Fibroblast of the aortic adventitia (primary cell): ENCODE data around the gene APOBEC3G. TPM values are rescaled to one million over a fixed set of nuclear protein-coding genes. Genes with fewer than 3 reads are reported as not detected.

Source experiments
- DNase-seq: peaks from one replicate; pipeline ENCODE4 v3.0.0-alpha.2; 2010; ENCODE audit warnings: low read depth
- H3K4me3 ChIP-seq: 2 replicates; pipeline ENCODE4 v1.5.1; 2011; ENCODE audit warnings: low read depth, mild to moderate bottlenecking, control low read depth, low read length, moderate library complexity
- CTCF ChIP-seq: IDR thresholded peaks from 2 replicates; pipeline ENCODE4 v1.5.1; 2011; ENCODE audit warnings: mild to moderate bottlenecking, low read length, control low read depth, inconsistent platforms; ENCODE audit not compliant: insufficient read depth
- total RNA-seq: library from RNA; depleted of rRNA; stranded (reverse); fragments of >200 nt; gene quantifications from 2 replicates; pipeline ENCODE4 v1.2.3, GENCODE V29; 2012; ENCODE audit warnings: low replicate concordance

The APOBEC3G gene
- total RNA-seq, 1 donor: 7.4 TPM

DNA sequence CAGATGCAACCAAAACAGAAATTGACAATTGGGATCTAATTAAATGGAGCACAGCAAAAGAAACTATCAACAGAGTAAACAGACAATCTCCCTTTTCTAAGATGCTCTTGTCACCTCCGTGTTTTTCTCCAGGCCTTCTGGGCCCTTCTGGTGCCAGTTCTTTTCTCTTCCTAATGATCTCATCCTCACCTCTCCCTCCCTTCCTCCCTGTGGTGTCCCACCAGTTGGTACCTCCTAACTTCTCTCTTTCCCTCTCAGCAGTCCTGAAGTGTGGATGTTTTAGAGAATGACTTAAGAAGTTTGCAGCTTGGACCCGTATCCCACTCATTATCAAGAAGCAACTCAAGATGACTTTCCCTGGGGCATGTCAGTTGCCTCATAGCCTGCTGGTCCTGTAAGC lies 26.4 kb downstream of the APOBEC3G start:
- no peak overlapping the region for H3K4me3 ChIP-seq
- no peak for DNase-seq
- no peak for TF ChIP-seq CTCF

DNA sequence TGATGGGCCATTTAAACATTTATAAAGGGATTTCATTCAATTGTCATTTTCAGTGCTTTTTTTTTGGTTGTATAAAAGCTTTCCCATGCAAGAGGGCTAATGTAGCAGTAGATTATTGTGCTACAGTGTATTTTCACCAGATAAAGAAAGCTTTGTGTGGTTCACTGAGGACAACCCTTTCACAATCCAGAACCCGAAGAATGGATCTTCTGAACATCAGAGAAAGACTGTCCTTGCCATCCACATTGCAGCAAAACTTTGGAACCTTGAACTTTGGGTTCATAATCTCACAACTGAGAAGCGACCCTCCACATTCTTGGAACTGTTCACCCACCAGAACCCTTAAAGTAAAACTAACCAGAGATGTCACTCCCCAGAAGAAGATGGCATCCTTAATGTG lies 29.3 kb downstream of the APOBEC3G start:
- no peak overlapping the region for H3K4me3 ChIP-seq
- DNase-seq: no peak
- TF ChIP-seq CTCF: no peak

DNA sequence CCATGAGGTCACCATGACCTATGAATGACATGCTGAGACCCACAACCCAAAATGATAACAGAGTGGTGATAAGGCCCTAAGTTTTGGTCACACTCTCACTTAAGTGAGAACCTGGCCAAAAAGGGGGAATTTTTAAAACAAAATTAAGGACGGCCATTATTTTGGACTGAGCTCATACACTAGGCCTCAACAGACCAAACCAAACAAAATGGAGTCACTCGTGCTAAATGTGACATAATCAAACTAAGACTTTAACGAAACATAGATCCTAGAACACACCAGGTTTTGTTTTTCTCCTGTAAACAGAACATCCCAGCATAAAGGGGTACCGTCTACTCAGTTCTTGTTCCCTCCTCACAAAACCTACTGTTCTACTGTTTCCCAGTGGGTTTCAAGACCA lies 31.4 kb downstream of the APOBEC3G start:
- no peak for TF ChIP-seq CTCF
- no peak overlapping the region for H3K4me3 ChIP-seq
- DNase-seq: no peak

DNA sequence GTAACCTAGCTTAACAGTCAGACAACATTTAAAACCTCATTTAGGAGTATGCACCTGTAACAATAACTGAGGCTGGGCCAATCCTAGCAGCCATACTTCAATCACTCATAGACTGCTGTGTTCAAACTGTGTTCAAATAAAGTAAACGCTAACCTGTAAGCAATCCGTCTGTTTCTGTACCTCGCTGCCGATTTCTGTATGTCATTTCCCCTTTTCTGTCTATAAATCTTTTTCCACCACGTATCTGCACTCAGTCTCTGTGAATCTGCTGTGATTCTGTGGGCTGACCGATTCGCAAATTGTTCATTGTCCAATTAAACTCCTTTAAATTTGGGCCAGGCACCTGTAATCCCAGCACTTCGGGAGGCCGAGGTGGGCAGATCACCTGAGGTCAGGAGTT lies 32.3 kb downstream of the APOBEC3G start:
- no peak for DNase-seq
- no peak overlapping the region for H3K4me3 ChIP-seq
- TF ChIP-seq CTCF: no peak

- TF ChIP-seq CTCF: no peak
- H3K4me3 ChIP-seq: no peak overlapping the region
- DNase-seq: no peak
Measured at GRCh38 chr22:39110631-39111561, 33.8 kb downstream of the APOBEC3G start.

DNA sequence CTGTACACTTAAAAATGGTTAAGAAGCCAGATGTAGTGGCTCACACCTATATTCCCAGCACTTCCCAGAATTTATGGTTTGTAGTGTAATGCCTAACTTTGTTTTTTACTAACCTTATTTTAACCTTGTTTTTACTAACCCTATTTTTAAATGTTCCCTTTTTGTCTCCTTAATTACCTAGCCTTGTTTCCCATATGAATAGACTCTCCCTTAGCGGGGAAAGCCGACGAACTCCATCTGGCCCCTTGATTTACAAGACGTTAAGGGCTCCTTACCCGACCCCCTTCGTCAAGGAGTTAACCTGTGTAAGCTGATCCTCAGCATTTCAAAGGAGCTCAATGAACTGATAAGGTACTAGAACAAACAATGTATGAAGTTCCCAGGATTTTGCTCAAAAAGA lies 37.0 kb downstream of the APOBEC3G start:
- DNase-seq: no peak
- TF ChIP-seq CTCF: no peak
- no peak overlapping the region for H3K4me3 ChIP-seq
